ENCODE measurements around the gene LANCL2. TPM values are rescaled to one million over a fixed set of nuclear protein-coding genes. Genes with fewer than 3 reads are reported as not detected.
A peak's percentile ranks its signal among the peaks of the same experiment; 100 is the strongest.

The LANCL2 gene
- total RNA-seq, 6 experiments from 2014 or later: 17.3 to 26.3 (median 21.4) TPM

GRCh38 chr7:55457801-55458200 lies 92.7 kb downstream of the LANCL2 start:
- Mint-ChIP-seq H3K4me3 (no peak overlapping the region), H3K4me1 (ENCODE audit: low read depth) (peaks cover 29% of the 10 kb centered on the region), H3K27ac (no peak overlapping the region; the same call in 1 of the 2 replicates), H3K9me3 (peaks cover 36% of the 10 kb centered on the region), H3K27me3 (ENCODE audit: insufficient read depth) (no peaks in the 10 kb centered on the region), H3K36me3 (ENCODE audit: low read depth) (peaks cover 67% of the 10 kb centered on the region)
- TF ChIP-seq CTCF (IDR thresholded peaks at IDR 0.05): no peak
- no peak for DNase-seq

GRCh38 chr7:55458351-55458750 lies 93.2 kb downstream of the LANCL2 start:
- H3K4me1 Mint-ChIP-seq (ENCODE audit: low read depth): peaks cover 29% of the 10 kb centered on the region
- no peak overlapping the region for H3K27ac Mint-ChIP-seq
- no peak for DNase-seq
- H3K27me3 Mint-ChIP-seq (ENCODE audit: insufficient read depth): no peaks in the 10 kb centered on the region; the same call in 1 of the 2 replicates
- peaks cover 36% of the 10 kb centered on the region for H3K9me3 Mint-ChIP-seq
- TF ChIP-seq CTCF (IDR thresholded peaks at IDR 0.05): no peak
- H3K4me3 Mint-ChIP-seq: no peak overlapping the region
- H3K36me3 Mint-ChIP-seq (ENCODE audit: low read depth): peaks cover 73% of the 10 kb centered on the region

GRCh38 chr7:55463686-55464262 lies 98.6 kb downstream of the LANCL2 start:
- no peak for TF ChIP-seq CTCF (IDR thresholded peaks at IDR 0.05)
- no peaks in the 10 kb centered on the region; the same call in 1 of the 2 replicates for H3K27me3 Mint-ChIP-seq (ENCODE audit: insufficient read depth)
- H3K9me3 Mint-ChIP-seq: peaks cover 28% of the 10 kb centered on the region
- no peak for DNase-seq
- no peak overlapping the region for H3K27ac Mint-ChIP-seq
- no peak overlapping the region for H3K4me3 Mint-ChIP-seq
- H3K36me3 Mint-ChIP-seq (ENCODE audit: low read depth): peaks cover 70% of the 10 kb centered on the region
- peaks cover 17% of the 10 kb centered on the region for H3K4me1 Mint-ChIP-seq (ENCODE audit: low read depth)

GRCh38 chr7:55464422-55464821 lies 99.3 kb downstream of the LANCL2 start:
- peaks cover 22% of the 10 kb centered on the region for H3K9me3 Mint-ChIP-seq
- no peak for TF ChIP-seq CTCF (IDR thresholded peaks at IDR 0.05)
- H3K27me3 Mint-ChIP-seq (ENCODE audit: insufficient read depth): no peaks in the 10 kb centered on the region; the same call in 1 of the 2 replicates
- H3K4me3 Mint-ChIP-seq: no peak overlapping the region
- H3K27ac Mint-ChIP-seq: no peak overlapping the region
- H3K4me1 Mint-ChIP-seq (ENCODE audit: low read depth): peaks cover 10% of the 10 kb centered on the region; the same call in 1 of the 2 replicates
- DNase-seq: peak; percentile 22
- peaks cover 63% of the 10 kb centered on the region for H3K36me3 Mint-ChIP-seq (ENCODE audit: low read depth)

- TF ChIP-seq CTCF (IDR thresholded peaks at IDR 0.05): no peak
- no peak for DNase-seq
- Mint-ChIP-seq H3K4me3 (no peak overlapping the region), H3K4me1 (ENCODE audit: low read depth) (peaks cover 7% of the 10 kb centered on the region; the same call in 1 of the 2 replicates), H3K27me3 (ENCODE audit: insufficient read depth) (no peaks in the 10 kb centered on the region; the same call in 1 of the 2 replicates), H3K36me3 (ENCODE audit: low read depth) (peaks cover 56% of the 10 kb centered on the region), H3K9me3 (peaks cover 11% of the 10 kb centered on the region), H3K27ac (no peak overlapping the region)
Observed at GRCh38 chr7:55465691-55466090, 100.6 kb downstream of the LANCL2 start.

Data from HFFc6 (cell line).